Measurements from ENCODE around the gene KCNIP4. TPM values are rescaled to one million over a fixed set of nuclear protein-coding genes. Genes with fewer than 3 reads are reported as not detected.

Gene KCNIP4
- total RNA-seq, 1 donor from 2014 or later: 6.2 TPM

GRCh38 chr4:20890761-20891160 lies 1057.8 kb downstream of the KCNIP4 start:
- H3K27me3 Mint-ChIP-seq: no peaks in the 10 kb centered on the region

DNA sequence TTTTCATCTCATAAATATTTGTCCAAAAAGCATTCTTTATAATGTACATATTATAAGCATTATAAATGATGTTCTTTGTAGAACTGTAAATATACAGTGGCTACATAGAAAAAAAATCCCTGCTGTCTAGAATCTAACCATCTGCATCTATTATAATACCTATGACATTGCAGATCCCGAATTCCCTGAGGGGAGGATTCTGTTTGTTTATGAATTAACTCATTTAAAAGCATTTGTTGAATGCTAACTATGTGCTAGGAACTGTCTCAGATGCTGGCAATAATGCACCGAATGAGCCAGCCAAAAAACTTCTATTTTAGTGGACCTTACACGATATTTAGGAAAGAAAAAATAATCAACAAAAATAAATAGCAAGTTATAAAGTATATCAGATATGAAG lies 1058.7 kb downstream of the KCNIP4 start:
- H3K4me1 Mint-ChIP-seq (ENCODE audit: unreplicated experiment): no peaks in the 10 kb centered on the region
- no peaks in the 10 kb centered on the region for H3K36me3 Mint-ChIP-seq
- H3K27me3 Mint-ChIP-seq: no peaks in the 10 kb centered on the region
- H3K9me3 Mint-ChIP-seq: no peaks in the 10 kb centered on the region
- DNase-seq (ENCODE audit: extremely low spot score, unreplicated experiment): no peak
- no peak overlapping the region for H3K4me3 Mint-ChIP-seq
- no peak overlapping the region for H3K27ac Mint-ChIP-seq
- TF ChIP-seq, protein P1, sequence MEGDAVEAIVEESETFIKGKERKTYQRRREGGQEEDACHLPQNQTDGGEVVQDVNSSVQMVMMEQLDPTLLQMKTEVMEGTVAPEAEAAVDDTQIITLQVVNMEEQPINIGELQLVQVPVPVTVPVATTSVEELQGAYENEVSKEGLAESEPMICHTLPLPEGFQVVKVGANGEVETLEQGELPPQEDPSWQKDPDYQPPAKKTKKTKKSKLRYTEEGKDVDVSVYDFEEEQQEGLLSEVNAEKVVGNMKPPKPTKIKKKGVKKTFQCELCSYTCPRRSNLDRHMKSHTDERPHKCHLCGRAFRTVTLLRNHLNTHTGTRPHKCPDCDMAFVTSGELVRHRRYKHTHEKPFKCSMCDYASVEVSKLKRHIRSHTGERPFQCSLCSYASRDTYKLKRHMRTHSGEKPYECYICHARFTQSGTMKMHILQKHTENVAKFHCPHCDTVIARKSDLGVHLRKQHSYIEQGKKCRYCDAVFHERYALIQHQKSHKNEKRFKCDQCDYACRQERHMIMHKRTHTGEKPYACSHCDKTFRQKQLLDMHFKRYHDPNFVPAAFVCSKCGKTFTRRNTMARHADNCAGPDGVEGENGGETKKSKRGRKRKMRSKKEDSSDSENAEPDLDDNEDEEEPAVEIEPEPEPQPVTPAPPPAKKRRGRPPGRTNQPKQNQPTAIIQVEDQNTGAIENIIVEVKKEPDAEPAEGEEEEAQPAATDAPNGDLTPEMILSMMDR (conservative IDR thresholded peaks at IDR 0.05): no peak

More at GRCh38 chr4:20890761-20891160, 1057.8 kb downstream of the KCNIP4 start:
- no peak overlapping the region for H3K4me3 Mint-ChIP-seq
- DNase-seq (ENCODE audit: extremely low spot score, unreplicated experiment): no peak
- H3K4me1 Mint-ChIP-seq (ENCODE audit: unreplicated experiment): no peaks in the 10 kb centered on the region
- no peak overlapping the region for H3K27ac Mint-ChIP-seq
- TF ChIP-seq, protein P1 (conservative IDR thresholded peaks at IDR 0.05): no peak
- H3K9me3 Mint-ChIP-seq: no peaks in the 10 kb centered on the region
- H3K36me3 Mint-ChIP-seq: no peaks in the 10 kb centered on the region

GRCh38 chr4:20883677-20884076 lies 1064.9 kb downstream of the KCNIP4 start:
- Mint-ChIP-seq H3K27me3 (peaks cover 3% of the 10 kb centered on the region), H3K36me3 (no peaks in the 10 kb centered on the region), H3K4me3 (no peak overlapping the region), H3K4me1 (ENCODE audit: unreplicated experiment) (peaks cover 6% of the 10 kb centered on the region), H3K27ac (no peak overlapping the region), H3K9me3 (no peaks in the 10 kb centered on the region)
- TF ChIP-seq, protein P1 (conservative IDR thresholded peaks at IDR 0.05): no peak
- DNase-seq (ENCODE audit: extremely low spot score, unreplicated experiment): no peak

GRCh38 chr4:20883231-20883630 lies 1065.3 kb downstream of the KCNIP4 start:
- Mint-ChIP-seq H3K4me3 (no peak overlapping the region), H3K4me1 (ENCODE audit: unreplicated experiment) (peaks cover 6% of the 10 kb centered on the region), H3K27me3 (peaks cover 3% of the 10 kb centered on the region), H3K27ac (no peak overlapping the region), H3K9me3 (no peaks in the 10 kb centered on the region), H3K36me3 (no peaks in the 10 kb centered on the region)
- TF ChIP-seq, protein P1 (conservative IDR thresholded peaks at IDR 0.05): no peak
- DNase-seq (ENCODE audit: extremely low spot score, unreplicated experiment): no peak

DNA sequence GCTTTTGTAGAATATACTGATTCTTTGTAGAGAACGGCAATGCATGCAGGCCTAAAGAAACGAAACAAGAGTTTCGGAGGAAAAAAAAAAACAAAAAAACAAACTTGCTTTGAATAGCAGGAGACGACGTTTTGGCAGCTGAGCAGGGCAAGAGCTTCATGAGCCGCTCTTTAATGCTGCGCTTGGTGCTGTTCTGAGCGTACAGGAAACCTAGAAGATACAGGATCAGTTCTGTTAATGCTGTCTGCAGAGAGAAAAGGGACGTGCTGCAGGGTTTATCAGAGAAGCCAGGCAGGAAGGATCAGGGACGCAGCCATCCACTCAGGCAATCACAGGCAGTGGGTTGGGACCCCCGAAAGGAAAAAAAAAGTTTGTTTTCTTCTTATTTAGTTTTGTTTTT lies 1066.1 kb downstream of the KCNIP4 start:
- no peak overlapping the region for H3K4me3 Mint-ChIP-seq
- no peaks in the 10 kb centered on the region for H3K9me3 Mint-ChIP-seq
- TF ChIP-seq, protein P1 (conservative IDR thresholded peaks at IDR 0.05): no peak
- peaks cover 6% of the 10 kb centered on the region for H3K4me1 Mint-ChIP-seq (ENCODE audit: unreplicated experiment)
- no peak overlapping the region for H3K27ac Mint-ChIP-seq
- peaks cover 3% of the 10 kb centered on the region for H3K27me3 Mint-ChIP-seq
- DNase-seq (ENCODE audit: extremely low spot score, unreplicated experiment): no peak
- H3K36me3 Mint-ChIP-seq: no peaks in the 10 kb centered on the region

GRCh38 chr4:20881658-20882057 lies 1066.9 kb downstream of the KCNIP4 start:
- no peak overlapping the region for H3K4me3 Mint-ChIP-seq
- no peak for DNase-seq (ENCODE audit: extremely low spot score, unreplicated experiment)

More at GRCh38 chr4:20881658-20882057, 1066.9 kb downstream of the KCNIP4 start:
- TF ChIP-seq, protein P1 (conservative IDR thresholded peaks at IDR 0.05): no peak
- Mint-ChIP-seq H3K36me3 (no peaks in the 10 kb centered on the region), H3K9me3 (no peaks in the 10 kb centered on the region), H3K27me3 (peaks cover 3% of the 10 kb centered on the region), H3K27ac (no peak overlapping the region), H3K4me1 (ENCODE audit: unreplicated experiment) (peaks cover 6% of the 10 kb centered on the region)
